Activated CD8-positive, alpha-beta memory T cell treated with anti-CD3 and anti-CD28 coated beads for 48 hours (primary cell): ENCODE data around the gene APOD.
"Not testable (repeated sequence)": the region's sequence is repeated elsewhere in the genome, so short reads cannot be mapped to it uniquely, and the experiment has no call there.

ENCODE experiments used
- DNase-seq, 3 experiments: peaks; one replicate each; pipeline ENCODE4 v3.0.0-alpha.2; 2020; ENCODE audit warnings: low read depth in 2 of 3, low spot score in 2 of 3

Gene APOD

GRCh38 chr3:195583831-195584542 lies at the start of gene APOD:
TSS of gene APOD (minus strand) at chr3:195583940. CDS start at chr3:195579461, 4,479 bp downstream.
- no peak for DNase-seq

GRCh38 chr3:195633351-195633750 lies 49.6 kb upstream of the APOD start:
- DNase-seq, result not testable (repeated sequence)

- DNase-seq, result not testable (repeated sequence)
These were observed 48.9 kb upstream of the APOD start for GRCh38 chr3:195632501-195633185.

- not testable (repeated sequence) for DNase-seq
These were observed 48.3 kb upstream of the APOD start for GRCh38 chr3:195632046-195632445.

GRCh38 chr3:195630938-195631495 lies 47.3 kb upstream of the APOD start:
- not testable (repeated sequence) for DNase-seq

- DNase-seq, result not testable (repeated sequence)
These were observed 46.6 kb upstream of the APOD start for GRCh38 chr3:195630086-195630917.

- not testable (repeated sequence) for DNase-seq
These were observed 45.9 kb upstream of the APOD start for GRCh38 chr3:195629682-195630081.

GRCh38 chr3:195628386-195628920 lies 44.7 kb upstream of the APOD start:
- not testable (repeated sequence) for DNase-seq

GRCh38 chr3:195627515-195628385 lies 44.0 kb upstream of the APOD start:
- DNase-seq, result not testable (repeated sequence)

- DNase-seq, result not testable (repeated sequence)
These were observed 41.1 kb upstream of the APOD start for GRCh38 chr3:195624603-195625560.

- not testable (repeated sequence) for DNase-seq
These were observed 40.4 kb upstream of the APOD start for GRCh38 chr3:195624171-195624570.

GRCh38 chr3:195623217-195623965 lies 39.7 kb upstream of the APOD start:
- not testable (repeated sequence) for DNase-seq

GRCh38 chr3:195622523-195623170 lies 38.9 kb upstream of the APOD start:
- DNase-seq, result not testable (repeated sequence)

GRCh38 chr3:195622012-195622411 lies 38.3 kb upstream of the APOD start:
- not testable (repeated sequence) for DNase-seq

- DNase-seq, result not testable (repeated sequence)
These were observed 37.4 kb upstream of the APOD start for GRCh38 chr3:195621095-195621494.

- not testable (repeated sequence) for DNase-seq
These were observed 36.7 kb upstream of the APOD start for GRCh38 chr3:195620476-195620875.

GRCh38 chr3:195619591-195620369 lies 36.0 kb upstream of the APOD start:
- DNase-seq, result not testable (repeated sequence)
